A549 (cell line): Measurements from ENCODE around the gene DNAJC5.
"Not testable (repeated sequence)": the region's sequence is repeated elsewhere in the genome, so short reads cannot be mapped to it uniquely, and the experiment has no call there.

Experiments used
- EP300 ChIP-seq, 2 experiments: fragments of >200 bp; sonication (Bioruptor Twin); formaldehyde crosslinking; IDR thresholded peaks; 2 replicates in 1 of 2; 3 replicates in 1 of 2; pipeline ENCODE4 v1.6.1; 2016 to 2017
- ESRRA ChIP-seq: fragments of 150-350 bp; IDR thresholded peaks from 2 replicates; pipeline ENCODE4 v1.6.1; 2014; ENCODE audit warnings: mild to moderate bottlenecking, low read length, borderline replicate concordance
- RAD21 ChIP-seq, 2 experiments: fragments of >200 bp in 1 of 2; sonication (Bioruptor Twin) in 1 of 2; formaldehyde crosslinking in 1 of 2; IDR thresholded peaks in 1 of 2; conservative IDR thresholded peaks in 1 of 2; 2 replicates in 1 of 2; 3 replicates in 1 of 2; pipeline ENCODE4 v1.6.1; 2012 to 2018; ENCODE audit warnings: inconsistent platforms in 1 of 2
- ZFP36 ChIP-seq: fragments of 450-650 bp; IDR thresholded peaks from 2 replicates; pipeline ENCODE4 v1.6.1; 2014; ENCODE audit warnings: borderline replicate concordance; ENCODE audit not compliant: partially characterized antibody
- TF ChIP-seq, protein P1 (sequence below): fragments of >200 bp; sonication (Bioruptor Twin); formaldehyde crosslinking; IDR thresholded peaks from 3 replicates; pipeline ENCODE4 v1.5.1; 2016

DNA sequence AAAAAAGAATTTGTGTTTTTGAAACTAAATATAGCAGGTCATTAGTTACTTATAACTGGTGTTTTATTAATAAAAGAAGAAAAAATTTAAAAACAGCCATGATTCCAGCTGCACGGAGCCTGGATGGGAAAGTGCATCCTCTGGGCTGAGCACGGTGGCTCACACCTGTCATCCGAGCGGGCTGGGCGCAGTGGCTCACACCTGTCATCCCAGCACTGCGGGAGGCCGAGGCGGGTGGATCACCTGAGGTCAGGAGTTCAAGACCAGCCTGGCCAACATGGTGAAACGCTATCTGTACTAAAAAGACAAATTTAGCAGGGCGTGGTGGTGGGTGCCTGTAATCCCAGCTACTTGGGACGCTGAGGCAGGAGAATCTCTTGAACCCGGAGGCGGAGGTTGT, 14.0 kb upstream of the DNAJC5 start:
- TF ChIP-seq, protein P1, sequence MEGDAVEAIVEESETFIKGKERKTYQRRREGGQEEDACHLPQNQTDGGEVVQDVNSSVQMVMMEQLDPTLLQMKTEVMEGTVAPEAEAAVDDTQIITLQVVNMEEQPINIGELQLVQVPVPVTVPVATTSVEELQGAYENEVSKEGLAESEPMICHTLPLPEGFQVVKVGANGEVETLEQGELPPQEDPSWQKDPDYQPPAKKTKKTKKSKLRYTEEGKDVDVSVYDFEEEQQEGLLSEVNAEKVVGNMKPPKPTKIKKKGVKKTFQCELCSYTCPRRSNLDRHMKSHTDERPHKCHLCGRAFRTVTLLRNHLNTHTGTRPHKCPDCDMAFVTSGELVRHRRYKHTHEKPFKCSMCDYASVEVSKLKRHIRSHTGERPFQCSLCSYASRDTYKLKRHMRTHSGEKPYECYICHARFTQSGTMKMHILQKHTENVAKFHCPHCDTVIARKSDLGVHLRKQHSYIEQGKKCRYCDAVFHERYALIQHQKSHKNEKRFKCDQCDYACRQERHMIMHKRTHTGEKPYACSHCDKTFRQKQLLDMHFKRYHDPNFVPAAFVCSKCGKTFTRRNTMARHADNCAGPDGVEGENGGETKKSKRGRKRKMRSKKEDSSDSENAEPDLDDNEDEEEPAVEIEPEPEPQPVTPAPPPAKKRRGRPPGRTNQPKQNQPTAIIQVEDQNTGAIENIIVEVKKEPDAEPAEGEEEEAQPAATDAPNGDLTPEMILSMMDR, result not testable (repeated sequence)
- not testable (repeated sequence) for TF ChIP-seq EP300 (IDR thresholded peaks at IDR 0.05); RAD21 (conservative IDR thresholded peaks at IDR 0.05 in 1 of 2, IDR thresholded peaks at IDR 0.05 in 1 of 2); ESRRA; ZFP36
